ENCODE results near the gene EBLN1.
"Not testable (repeated sequence)": the region's sequence is repeated elsewhere in the genome, so short reads cannot be mapped to it uniquely, and the experiment has no call there.

Gene EBLN1

GRCh38 chr10:22228167-22228938 lies 10.5 kb upstream of the EBLN1 start:
- no peak for DNase-seq

DNA sequence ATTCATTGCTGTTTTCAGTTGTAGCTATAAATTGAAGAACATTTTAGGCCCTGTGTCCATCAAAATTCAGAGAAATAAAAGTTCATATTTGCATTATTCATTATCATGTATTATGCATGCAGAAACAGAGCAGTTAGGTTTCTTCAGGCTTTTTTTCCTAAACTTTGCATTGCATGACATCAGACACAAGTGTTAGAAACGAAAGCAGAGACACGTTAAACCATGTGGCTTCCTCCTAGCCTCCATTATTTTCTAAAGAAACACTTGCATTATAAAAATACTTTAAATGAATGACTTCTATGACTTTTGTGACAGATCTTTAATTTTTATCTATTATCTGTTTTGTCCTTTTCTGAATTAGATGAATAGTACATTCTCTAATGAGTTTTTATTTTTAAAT lies 8.8 kb upstream of the EBLN1 start:
- DNase-seq: no peak

- DNase-seq: peak; percentile 26
These were observed 4.7 kb upstream of the EBLN1 start for GRCh38 chr10:22222236-22223190.

- no peak for DNase-seq
These were observed 1.5 kb upstream of the EBLN1 start for GRCh38 chr10:22219308-22219707.

DNA sequence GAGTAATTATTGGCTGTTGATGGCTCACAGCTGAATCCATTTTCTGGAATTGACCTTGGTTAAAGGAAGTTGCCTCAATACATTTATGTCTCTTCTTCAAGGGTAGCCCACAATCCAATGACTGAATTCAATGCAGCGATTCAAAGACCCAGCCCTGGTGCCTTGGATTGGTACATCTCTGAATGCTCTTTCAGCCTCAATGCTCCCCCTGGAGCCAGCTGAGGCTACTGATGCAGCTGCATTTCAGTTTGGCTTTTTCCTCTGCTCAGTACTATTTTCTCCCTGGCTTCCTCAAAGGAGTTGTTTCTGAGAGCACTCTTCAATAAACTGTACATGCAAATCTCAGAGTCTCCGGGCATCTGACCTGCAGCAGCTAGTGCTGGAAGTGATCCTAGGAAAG lies 633 bp upstream of the EBLN1 start:
- DNase-seq: no peak

DNA sequence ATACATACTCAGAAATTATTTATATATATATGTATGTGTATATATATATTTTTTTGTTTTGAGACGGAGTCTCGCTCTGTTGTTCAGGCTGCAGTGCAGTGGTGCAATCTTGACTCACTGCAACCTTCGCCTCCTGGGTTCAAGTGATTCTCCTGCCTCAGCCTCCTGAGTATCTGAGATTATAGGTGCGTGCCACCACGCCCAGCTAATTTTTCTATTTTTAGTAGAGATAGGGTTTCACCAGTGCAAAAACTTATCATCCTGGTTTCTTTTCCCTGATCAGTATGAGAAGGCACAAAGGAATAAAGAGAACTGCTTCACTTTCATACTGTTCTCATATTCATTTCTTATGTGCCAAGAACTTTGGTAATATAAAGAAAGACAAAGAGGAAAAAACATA lies 731 bp downstream of the EBLN1 start:
- not testable (repeated sequence) for DNase-seq

DNA sequence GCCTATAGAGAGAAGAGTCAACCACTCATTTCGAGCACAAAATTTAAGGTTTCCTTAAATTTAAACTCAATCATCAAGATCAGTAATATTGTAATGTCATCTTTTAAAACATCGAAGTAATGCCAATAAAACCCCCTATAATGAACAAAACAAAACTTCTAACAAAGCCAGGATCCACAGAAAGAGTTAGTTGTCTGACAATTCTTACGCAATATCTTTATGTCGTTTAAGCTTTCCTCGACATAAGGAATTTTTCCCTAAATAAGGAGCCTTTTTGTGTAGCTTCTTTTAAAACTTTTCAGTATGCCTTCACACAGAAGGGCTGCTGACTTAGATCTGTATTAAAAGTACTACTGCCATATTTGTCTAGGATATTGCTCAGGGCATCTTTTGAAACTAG lies 7.5 kb downstream of the EBLN1 start:
- no peak for DNase-seq

DNA sequence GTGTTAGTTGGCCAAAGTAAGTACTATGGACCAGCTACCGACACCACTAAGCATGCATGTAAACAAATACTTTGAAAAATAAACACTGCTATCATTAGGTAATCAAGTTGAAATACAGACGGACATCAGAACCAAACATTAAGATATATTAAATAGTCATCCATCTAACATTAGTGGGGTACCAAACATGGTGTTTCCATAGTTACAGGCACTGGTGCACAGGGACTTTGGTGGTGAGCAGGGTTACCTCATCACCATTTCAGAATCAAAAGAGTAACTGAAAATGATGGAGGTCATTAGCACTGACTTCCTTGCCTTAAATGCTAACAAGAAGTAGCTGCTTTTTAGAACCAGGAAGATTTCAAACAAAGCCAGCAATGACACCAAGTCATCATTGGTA lies 23.9 kb downstream of the EBLN1 start:
- DNase-seq: no peak

- DNase-seq: no peak
These were observed 32.2 kb downstream of the EBLN1 start for GRCh38 chr10:22185586-22185985.

- no peak for DNase-seq
These were observed 33.9 kb downstream of the EBLN1 start for GRCh38 chr10:22183771-22184461.

- no peak for DNase-seq
These were observed 37.1 kb downstream of the EBLN1 start for GRCh38 chr10:22180724-22181123.

GRCh38 chr10:22174442-22174841 lies 43.4 kb downstream of the EBLN1 start:
- DNase-seq: no peak

GRCh38 chr10:22171131-22171530 lies 46.7 kb downstream of the EBLN1 start:
- no peak for DNase-seq

DNA sequence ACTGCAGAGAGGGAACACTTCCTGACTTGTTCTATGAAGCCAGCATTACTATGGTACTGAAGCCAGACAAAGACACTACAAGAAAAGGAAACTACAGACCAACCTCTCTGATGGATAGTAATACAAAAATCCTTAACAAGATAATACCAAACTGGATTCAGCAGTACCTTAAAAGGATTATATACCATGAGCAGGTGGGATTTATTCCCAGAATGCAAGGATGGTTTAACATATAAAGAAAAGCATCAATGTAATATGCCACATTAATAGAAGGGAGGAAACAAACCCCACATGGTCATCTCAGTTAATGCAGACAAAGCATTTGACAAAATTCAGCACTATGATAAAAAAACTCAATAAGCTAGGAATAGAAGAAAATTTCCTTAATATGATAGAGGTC lies 47.2 kb downstream of the EBLN1 start:
- no peak for DNase-seq

DNA sequence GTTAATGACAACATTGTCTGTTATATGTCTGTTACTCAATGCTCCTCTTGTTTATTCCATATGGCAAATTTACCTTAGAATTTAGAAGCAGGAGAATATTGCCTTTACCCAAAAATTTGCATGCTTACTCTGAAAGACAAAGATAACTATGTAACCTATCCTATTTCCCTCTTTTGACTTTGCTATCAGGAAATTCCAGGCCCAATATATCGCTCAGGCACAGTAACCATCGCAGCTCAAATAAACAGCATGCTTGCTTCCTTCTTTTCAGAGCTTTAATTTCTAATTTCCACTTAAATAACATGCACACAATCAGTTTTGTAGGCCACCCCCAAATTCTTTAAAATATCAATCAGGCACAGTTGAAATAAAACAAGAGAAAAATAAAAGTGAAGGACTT lies 57.8 kb downstream of the EBLN1 start:
- DNase-seq: no peak

GRCh38 chr10:22159180-22159579 lies 58.6 kb downstream of the EBLN1 start:
- DNase-seq: no peak
